HCT116 (cell line): ENCODE data around the gene DENND1A.

Source experiments
- CBX3 ChIP-seq: IDR thresholded peaks from 2 replicates; pipeline ENCODE4 v1.6.1; 2012; ENCODE audit warnings: low read depth
- ELF1 ChIP-seq: IDR thresholded peaks from 2 replicates; pipeline ENCODE4 v1.6.1; 2012; ENCODE audit warnings: low read depth, borderline replicate concordance
- POLR2AphosphoS5 ChIP-seq: IDR thresholded peaks from 2 replicates; pipeline ENCODE4 v1.6.1; 2011; ENCODE audit warnings: mild to moderate bottlenecking, low read depth, low read length, moderate library complexity
- REST ChIP-seq: IDR thresholded peaks from 2 replicates; pipeline ENCODE4 v1.6.1; 2012; ENCODE audit warnings: low read depth
- SIN3A ChIP-seq: IDR thresholded peaks from 2 replicates; pipeline ENCODE4 v1.6.1; 2012; ENCODE audit warnings: low read depth
- TF ChIP-seq, protein P1 (sequence below), 3 experiments: fragments of 200-600 bp in 1 of 3; sonication (generic) in 1 of 3; IDR thresholded peaks in 2 of 3; conservative IDR thresholded peaks in 1 of 3; 2 replicates each; pipeline ENCODE4 v1.5.1; 2012 to 2017; ENCODE audit warnings: low read depth in 2 of 3, low read length in 2 of 3, antibody characterized with exemption in 1 of 3, borderline replicate concordance in 1 of 3, control low read depth in 1 of 3, mild to moderate bottlenecking in 1 of 3, mixed read lengths in 1 of 3, mixed run types in 1 of 3, moderate library complexity in 1 of 3; ENCODE audit not compliant: insufficient read depth in 1 of 3

- TF ChIP-seq REST (no peak), POLR2AphosphoS5 (no peak), CBX3 (no peak), SIN3A (no peak), ELF1 (no peak)
- TF ChIP-seq, protein P1, sequence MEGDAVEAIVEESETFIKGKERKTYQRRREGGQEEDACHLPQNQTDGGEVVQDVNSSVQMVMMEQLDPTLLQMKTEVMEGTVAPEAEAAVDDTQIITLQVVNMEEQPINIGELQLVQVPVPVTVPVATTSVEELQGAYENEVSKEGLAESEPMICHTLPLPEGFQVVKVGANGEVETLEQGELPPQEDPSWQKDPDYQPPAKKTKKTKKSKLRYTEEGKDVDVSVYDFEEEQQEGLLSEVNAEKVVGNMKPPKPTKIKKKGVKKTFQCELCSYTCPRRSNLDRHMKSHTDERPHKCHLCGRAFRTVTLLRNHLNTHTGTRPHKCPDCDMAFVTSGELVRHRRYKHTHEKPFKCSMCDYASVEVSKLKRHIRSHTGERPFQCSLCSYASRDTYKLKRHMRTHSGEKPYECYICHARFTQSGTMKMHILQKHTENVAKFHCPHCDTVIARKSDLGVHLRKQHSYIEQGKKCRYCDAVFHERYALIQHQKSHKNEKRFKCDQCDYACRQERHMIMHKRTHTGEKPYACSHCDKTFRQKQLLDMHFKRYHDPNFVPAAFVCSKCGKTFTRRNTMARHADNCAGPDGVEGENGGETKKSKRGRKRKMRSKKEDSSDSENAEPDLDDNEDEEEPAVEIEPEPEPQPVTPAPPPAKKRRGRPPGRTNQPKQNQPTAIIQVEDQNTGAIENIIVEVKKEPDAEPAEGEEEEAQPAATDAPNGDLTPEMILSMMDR (IDR thresholded peaks at IDR 0.05 in 2 of 3, conservative IDR thresholded peaks at IDR 0.05 in 1 of 3; ENCODE audit: borderline replicate concordance in 1 of 3, insufficient read depth in 1 of 3, low read depth in 2 of 3, low read length in 2 of 3) = no peak
Measured at GRCh38 chr9:123761905-123762605, 167.9 kb downstream of the DENND1A start.
